ENCODE results near the gene MYBPC1. TPM values are rescaled to one million over a fixed set of nuclear protein-coding genes. Genes with fewer than 3 reads are reported as not detected.

MYBPC1 gene
- total RNA-seq, 2 donors from 2014 or later = 0.89 to 4.2 TPM

- DNase-seq = peak; percentile 82
- no peak for TF ChIP-seq CTCF (IDR thresholded peaks at IDR 0.05)
- intact Hi-C loops (cut with DNase I) = no loop called here
- H3K36me3 ChIP-seq = no peaks in the 10 kb centered on the region
- H3K9me3 ChIP-seq = no peaks in the 10 kb centered on the region
- H3K9ac ChIP-seq (ENCODE audit: low read depth in 2 of 2, low read length in 2 of 2) = peak within 1 kb of the TSS; percentile 83 to 97
- peak within 1 kb of the TSS; percentile 93 for H3K27ac ChIP-seq
- peak within 1 kb of the TSS; percentile 86 for H3K4me3 ChIP-seq
- H3K4me1 ChIP-seq = peaks cover 10% of the 10 kb centered on the region
- H3K27me3 ChIP-seq = no peaks in the 10 kb centered on the region
Observed at GRCh38 chr12:101697197-101697929, 102.6 kb downstream of the MYBPC1 start, which contains the start of gene CHPT1. Gene CHPT1, plus strand, starts transcription at chr12:101697640. Its CDS starts 222 bp downstream, at chr12:101697862.

DNA sequence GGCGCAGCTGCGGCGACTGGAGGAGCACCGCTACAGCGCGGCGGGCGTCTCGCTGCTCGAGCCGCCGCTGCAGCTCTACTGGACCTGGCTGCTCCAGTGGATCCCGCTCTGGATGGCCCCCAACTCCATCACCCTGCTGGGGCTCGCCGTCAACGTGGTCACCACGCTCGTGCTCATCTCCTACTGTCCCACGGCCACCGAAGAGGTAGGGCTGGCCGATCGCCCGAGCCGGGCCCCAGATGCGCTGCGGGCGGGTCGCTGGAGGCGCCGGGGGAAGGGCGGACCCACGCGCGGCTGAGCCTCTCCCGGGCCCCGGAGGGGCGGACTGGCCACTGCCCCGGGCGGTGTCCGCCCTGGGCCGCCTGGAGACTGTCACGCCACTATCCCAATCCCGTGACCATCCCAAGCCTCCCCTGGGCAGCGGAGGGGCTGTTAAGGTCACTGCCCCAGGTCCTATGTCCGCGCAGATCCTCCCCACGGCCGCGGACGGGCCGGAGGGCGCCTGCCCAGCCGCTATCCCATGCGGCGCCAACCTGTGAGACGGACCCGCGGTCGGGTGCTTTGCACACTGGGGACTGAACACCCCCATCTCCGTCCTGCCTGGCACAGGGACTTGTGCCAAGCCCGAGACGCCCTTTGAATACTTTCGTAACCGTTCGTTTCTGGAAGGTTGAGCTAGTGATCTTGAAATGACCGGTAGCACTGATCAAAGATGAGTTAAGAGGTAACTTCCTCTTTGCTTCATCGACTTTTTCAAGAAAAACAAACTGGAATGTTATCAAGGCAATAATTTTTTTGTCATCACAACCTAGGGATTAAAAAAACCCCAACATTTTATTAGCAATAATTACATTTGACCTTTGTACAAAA, 103.4 kb downstream of the MYBPC1 start:
- peaks cover 11% of the 10 kb centered on the region for H3K4me1 ChIP-seq
- intact Hi-C loops (cut with DNase I) = no loop called here
- DNase-seq = peak; percentile 68

DNA sequence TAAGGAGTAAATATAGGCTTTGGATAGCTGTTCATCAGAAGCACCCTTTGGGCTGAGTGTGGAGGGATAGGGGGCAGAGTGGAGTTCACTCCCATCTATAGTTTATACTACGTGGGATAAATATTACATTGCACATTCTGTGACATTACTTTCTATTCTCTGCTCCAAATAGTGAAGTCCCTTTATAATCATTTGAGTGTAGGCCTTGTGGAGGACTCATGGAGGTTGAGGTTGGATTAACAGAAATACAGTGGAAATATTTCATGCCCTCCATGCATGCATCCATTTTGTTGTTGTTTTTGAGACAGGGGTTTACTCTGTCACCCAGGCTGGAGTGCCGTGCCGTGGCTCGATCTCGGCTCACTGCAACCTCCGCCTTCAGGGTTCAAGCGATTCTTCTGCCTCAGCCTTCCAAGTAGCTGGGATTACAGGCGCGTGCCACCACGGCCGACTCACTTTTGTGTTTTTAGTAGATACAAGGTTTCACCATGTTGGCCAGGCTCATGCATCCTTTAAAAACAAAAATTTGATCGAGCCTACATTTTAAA, 104.1 kb downstream of the MYBPC1 start:
- intact Hi-C loops (cut with DNase I) = no loop called here
- Histone ChIP-seq H3K9me3 (no peaks in the 10 kb centered on the region), H3K36me3 (no peaks in the 10 kb centered on the region), H3K4me1 (peaks cover 14% of the 10 kb centered on the region), H3K27me3 (no peaks in the 10 kb centered on the region), H3K4me3 (peak overlapping the region; percentile 86), H3K27ac (peak overlapping the region; percentile 93), H3K9ac (ENCODE audit: low read depth in 2 of 2, low read length in 2 of 2) (peak overlapping the region in 1 of 2 donors; percentile 81)
- no peak for DNase-seq
- TF ChIP-seq CTCF (IDR thresholded peaks at IDR 0.05) = no peak

More for the DNA sequence above, 103.4 kb downstream of the MYBPC1 start:
- H3K9me3 ChIP-seq = no peaks in the 10 kb centered on the region
- peak overlapping the region; percentile 81 to 83 for H3K9ac ChIP-seq (ENCODE audit: low read depth in 2 of 2, low read length in 2 of 2)
- peak overlapping the region; percentile 93 for H3K27ac ChIP-seq
- H3K4me3 ChIP-seq = peak overlapping the region; percentile 86
- no peaks in the 10 kb centered on the region for H3K27me3 ChIP-seq
- TF ChIP-seq CTCF (IDR thresholded peaks at IDR 0.05) = no peak
- H3K36me3 ChIP-seq = no peaks in the 10 kb centered on the region

DNA sequence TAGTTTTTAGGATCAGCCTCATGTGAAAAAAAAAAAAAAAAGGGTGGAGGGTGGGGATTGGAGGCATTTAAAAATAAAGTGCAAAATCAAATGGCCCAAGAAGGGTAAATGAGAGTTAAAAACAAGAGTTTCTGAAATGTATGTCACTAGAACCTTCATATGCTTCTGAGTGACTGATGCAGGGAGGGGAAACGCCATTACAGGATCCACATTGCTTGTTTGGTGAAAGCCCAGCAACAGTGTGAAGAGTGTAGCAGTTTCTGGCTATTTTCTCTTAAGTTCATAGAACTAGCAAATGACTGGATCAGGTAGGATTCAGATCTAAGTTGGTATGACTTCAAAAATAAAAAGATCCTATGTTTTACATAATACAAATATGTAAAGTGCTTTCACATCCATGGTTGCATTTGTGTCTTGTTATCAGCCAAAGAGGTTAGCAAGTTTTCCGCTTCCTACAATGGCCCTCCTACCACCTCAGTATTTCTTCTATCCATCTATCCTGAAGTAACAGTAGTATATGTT, 105.6 kb downstream of the MYBPC1 start:
- no peak for DNase-seq
- no peak for TF ChIP-seq CTCF (IDR thresholded peaks at IDR 0.05)
- no peaks in the 10 kb centered on the region for H3K9me3 ChIP-seq
- H3K36me3 ChIP-seq = no peaks in the 10 kb centered on the region
- no peak overlapping the region for H3K27ac ChIP-seq
- H3K4me1 ChIP-seq = peaks cover 14% of the 10 kb centered on the region
- no peak overlapping the region for H3K4me3 ChIP-seq
- no peaks in the 10 kb centered on the region for H3K27me3 ChIP-seq
- H3K9ac ChIP-seq (ENCODE audit: low read depth in 2 of 2, low read length in 2 of 2) = peak overlapping the region in 1 of 2 donors; percentile 28
- intact Hi-C loops (cut with DNase I) = no loop called here

DNA sequence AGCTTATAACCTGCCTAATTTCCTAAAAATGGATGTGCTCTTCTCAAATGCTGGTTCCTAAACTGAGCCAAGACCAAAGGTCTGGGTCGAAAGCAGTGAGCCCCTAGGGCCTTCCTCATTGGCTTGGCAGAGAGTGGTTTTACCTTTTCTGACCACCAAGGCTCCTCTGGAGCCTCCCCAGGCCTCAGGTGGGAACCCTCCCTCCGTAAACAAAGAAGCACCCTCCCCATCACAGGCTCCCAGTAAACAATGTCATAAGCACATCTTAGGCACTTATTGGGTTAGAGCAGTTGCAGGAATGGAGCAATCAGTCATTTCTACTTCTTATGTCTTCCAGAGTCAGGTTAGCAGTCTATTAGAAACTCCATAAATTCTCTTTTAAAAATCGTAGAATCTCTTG, 108.7 kb downstream of the MYBPC1 start:
- no peak for TF ChIP-seq CTCF (IDR thresholded peaks at IDR 0.05)
- H3K36me3 ChIP-seq = no peaks in the 10 kb centered on the region
- H3K4me3 ChIP-seq = no peak overlapping the region
- H3K9ac ChIP-seq (ENCODE audit: low read depth in 2 of 2, low read length in 2 of 2) = no peak overlapping the region
- intact Hi-C loops (cut with DNase I) = no loop called here
- no peak overlapping the region for H3K27ac ChIP-seq
- peaks cover 14% of the 10 kb centered on the region for H3K4me1 ChIP-seq
- DNase-seq = no peak
- no peaks in the 10 kb centered on the region for H3K9me3 ChIP-seq
- no peaks in the 10 kb centered on the region for H3K27me3 ChIP-seq

All from colonic mucosa (tissue), 4 donors.